T-helper 22 cell (primary cell): ENCODE data around the gene NPC1.
"Not testable (repeated sequence)": the region's sequence is repeated elsewhere in the genome, so short reads cannot be mapped to it uniquely, and the experiment has no call there.

ENCODE experiments used
- DNase-seq: peaks from one replicate; pipeline ENCODE4 v3.0.0-alpha.2; 2020; ENCODE audit warnings: low read depth

Gene NPC1

DNA sequence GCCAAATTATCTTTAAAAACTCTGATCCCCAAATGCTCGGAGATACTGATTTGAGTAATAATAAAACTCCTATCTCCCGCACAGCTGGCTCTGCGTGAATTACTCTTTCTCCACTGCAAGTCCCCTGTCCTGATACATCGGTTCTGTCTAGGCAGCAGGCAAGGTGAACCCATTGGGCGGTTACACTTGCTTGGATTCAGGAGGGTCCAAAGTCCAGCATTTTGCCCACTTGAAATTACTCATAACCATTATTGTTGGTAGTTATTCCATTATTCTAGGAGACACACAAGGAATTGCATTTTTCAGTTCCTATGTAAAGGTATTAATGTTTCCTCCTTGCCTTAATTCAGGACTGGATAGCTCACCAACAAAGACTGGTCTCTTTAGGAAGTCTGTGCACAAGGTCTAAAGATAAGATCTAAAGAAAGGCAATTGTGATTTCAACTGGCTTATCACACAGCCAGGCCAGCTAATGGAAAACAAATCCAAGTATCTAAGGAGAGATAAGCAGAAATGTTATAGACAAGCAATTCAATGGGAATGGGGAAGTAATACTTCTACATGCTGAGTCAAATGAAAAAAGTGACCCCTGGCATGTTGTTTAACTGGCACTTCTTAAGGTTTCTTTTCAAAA, 23.2 kb upstream of the NPC1 start:
- DNase-seq, result no peak

GRCh38 chr18:23608211-23608610, 21.9 kb upstream of the NPC1 start:
- DNase-seq, result no peak

DNA sequence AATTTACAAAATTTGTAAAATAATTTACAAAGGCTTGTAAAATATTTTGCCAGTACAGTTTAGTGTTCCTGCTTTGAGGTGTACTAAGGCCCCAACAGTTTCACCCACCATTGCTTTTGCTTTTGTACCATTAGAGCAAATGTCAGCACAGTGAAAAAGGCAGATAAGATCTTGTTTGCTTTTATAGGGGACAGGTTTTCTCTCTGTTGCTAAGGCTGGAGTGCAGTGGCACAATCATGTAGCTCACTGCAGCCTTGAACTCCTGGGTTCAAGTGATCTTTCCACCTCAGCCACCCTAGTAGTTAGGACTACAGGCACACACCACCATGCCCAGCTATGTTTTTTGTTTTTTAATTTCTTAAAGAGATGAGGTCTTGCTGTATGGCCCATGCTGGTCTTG, 19.6 kb upstream of the NPC1 start:
- DNase-seq, result no peak

- no peak for DNase-seq
Measured at GRCh38 chr18:23599809-23600208, 13.5 kb upstream of the NPC1 start.

- DNase-seq, result no peak
Measured at GRCh38 chr18:23596183-23596582, 9.9 kb upstream of the NPC1 start.

DNA sequence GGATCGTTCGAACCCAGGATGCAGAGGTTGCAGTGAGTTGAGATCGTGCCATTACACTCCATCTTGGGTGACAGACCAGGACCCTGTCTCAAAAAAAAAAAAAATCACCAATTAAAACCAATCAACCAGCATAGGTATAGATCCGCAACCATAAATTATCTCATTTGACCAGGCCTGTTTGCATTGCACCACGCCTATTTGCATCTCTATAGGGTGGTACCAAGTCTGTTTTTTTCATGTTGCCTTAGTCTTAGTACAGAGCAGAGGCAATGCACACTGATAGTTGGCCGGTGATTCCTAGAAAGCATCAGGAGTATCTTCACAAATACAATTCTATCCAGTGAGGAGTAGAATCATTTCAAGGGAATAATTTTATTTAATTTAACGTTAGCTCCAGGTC, 9.3 kb upstream of the NPC1 start:
- no peak for DNase-seq

- DNase-seq, result no peak
Measured at GRCh38 chr18:23593720-23594119, 7.4 kb upstream of the NPC1 start.

DNA sequence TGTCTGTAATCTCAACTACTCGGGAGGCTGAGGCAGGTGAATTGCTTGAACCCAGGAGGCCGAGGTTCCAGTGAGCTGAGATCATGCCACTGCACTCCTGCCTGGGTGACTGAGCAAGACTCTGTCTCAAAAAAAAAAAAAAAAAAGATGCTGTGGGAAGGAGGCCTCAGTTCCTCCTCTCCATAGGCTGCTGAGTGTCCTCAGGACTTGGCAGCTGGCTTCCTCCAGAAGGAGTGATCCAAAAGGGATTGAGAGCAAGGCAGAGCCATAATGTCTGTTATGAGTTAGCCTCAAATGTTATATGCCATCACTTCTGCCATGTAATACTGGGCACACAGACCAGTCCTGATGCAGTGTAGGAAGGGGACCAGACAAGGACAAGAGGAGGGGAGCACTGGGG, 6.6 kb upstream of the NPC1 start:
- DNase-seq, result no peak

GRCh38 chr18:23591011-23591410, 4.7 kb upstream of the NPC1 start:
- no peak for DNase-seq

DNA sequence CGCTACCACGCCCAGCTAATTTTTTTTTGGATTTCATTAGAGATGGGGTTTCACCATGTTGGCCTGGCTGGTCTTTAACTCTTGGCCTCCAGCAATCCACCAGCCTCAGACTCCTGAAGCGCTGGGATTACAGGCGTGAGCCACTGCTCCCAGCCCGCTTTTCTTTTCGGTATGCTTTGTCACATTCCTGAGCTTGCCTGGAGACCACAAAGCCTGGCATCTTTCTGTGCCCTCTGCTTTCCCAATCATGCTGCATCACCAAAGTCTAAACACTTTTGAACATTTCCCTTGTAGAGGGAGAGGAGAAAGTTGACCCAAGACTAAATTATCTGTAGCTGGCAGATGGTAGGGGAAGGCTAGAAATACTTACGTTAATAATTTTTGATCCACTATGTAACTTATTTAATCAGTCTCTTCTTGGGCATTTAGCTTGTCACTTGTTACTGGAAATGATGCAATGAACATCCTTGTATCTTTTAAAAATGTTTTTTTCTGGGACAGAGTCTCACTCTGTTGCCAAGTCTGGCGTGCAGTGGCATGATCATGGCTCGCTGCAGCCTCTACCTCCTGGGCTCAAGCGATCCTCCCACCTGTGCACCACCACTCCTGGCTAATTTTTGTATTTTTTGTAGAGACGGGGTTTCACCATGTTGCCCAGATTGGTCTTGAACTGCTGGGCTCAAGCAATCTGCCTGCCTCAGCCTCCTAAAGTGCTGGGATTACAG, 2.7 kb upstream of the NPC1 start:
- DNase-seq, result no peak

DNA sequence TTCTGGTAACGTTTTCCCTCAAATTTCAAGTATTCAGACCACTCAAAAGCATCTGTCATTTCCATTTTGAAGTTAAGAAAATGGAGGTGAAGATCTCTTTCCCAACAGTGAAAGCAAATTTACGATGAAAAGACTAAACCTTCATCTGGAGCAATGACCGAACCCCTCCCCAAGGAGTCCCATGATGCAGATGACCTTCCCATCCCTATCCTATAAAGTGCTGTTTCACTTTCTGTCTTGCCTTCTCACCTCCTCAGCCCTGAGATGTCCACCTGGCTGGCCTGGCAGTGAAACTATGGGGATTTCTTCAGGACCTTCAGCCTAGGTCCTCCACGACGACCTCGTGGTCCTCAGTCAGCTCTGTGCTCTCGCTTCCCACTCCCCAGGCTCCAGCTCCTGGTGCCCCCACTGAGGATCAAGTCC, 925 bp upstream of the NPC1 start:
- DNase-seq, result no peak

DNA sequence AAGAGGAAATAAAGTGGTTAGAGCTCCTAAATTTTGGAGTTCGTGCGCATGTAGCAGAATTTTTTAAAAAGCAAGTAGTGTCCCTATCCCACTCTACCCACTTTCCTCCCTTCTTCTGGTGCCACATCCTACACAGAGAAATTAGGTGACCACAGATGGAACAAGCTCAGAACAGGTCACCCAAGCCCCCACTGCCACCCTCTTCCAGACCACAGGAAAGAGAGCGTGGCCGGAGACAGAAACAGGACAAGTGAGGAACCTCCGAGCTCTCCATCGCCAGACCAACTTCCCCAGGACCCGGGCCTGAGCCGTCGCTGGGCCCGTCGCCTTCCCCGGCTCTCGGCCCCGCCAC, 433 bp downstream of the NPC1 start:
- no peak for DNase-seq

GRCh38 chr18:23585007-23585871, 1.1 kb downstream of the NPC1 start:
- DNase-seq, result peak; percentile 7

GRCh38 chr18:23584019-23584983, 2.0 kb downstream of the NPC1 start:
- no peak for DNase-seq

- DNase-seq, result no peak
Measured at GRCh38 chr18:23583071-23583865, 3.0 kb downstream of the NPC1 start.

GRCh38 chr18:23580677-23581367, 5.5 kb downstream of the NPC1 start:
- no peak for DNase-seq

DNA sequence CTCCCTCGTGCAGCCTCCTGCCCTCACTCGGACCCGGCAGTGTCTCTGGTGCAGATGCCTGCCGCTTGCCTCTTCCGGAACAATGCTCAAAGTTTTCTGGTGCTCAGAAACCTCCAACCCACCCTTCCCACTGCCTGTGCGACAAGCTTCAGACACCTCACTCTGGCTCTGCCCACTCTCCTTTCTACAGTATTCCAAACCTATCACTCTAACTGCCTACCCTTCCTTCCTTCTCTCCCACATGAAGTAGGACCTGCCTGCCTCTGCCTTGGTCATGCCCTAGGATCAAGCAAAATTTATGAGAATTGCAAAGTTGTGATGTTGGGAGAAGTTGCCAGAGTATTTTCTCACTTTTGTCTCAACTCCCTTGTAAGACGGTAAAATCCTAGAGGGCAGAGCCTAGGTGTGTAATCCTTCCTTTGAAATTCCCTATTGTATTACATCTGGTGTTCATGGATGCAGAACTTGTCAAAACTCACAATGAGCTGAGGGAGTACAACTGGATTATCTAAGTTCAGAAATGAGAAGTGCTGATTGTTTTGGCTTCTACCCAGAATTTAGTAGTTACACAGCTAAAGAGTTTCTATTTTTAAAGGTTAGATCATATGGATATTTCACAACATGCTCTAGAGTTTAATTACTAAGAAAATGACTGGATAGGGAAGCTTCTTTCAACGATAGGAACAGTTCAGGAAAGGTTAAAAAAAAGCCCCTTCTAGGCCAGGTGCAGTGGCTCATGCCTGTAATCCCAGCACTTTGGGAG, 7.2 kb downstream of the NPC1 start:
- no peak for DNase-seq

DNA sequence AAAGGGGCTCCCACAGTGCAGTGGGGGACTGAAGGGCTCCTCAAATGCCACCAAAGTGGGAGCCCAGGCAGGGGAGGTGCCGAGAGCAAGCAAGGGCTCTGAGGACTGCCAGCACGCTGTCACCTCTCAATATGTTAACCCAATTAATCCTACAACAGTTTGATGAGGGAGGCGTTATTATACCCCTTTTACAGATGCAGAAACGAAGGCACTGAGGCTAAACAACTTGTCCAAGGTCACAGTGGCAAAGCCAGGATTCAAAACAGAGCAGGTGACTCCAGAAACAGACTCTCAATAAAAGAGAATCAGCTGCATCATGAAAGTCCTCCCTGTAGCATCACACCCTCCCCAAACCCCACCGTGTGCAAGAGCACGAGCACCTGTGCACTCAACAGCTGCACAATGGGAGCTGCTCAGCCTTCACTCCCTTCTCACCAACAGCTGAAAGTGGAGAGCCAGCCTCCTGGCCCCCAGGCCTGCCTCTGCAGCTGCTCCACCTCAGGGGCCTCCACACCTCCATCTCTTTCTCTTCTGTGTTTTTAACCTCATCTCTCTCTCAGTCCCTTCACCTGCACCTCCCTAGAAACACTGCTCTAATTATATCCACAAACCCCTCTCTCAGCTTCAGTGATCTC, 8.1 kb downstream of the NPC1 start:
- no peak for DNase-seq

- DNase-seq, result not testable (repeated sequence)
Measured at GRCh38 chr18:23577521-23577920, 8.8 kb downstream of the NPC1 start.
